Measurements from ENCODE around the gene ELMO1.

The ELMO1 gene

GRCh38 chr7:37255327-37255944 lies 193.2 kb downstream of the ELMO1 start:
- DNase-seq, result no peak

- no peak for DNase-seq
Measured at GRCh38 chr7:37251222-37251621, 197.4 kb downstream of the ELMO1 start.

- no peak for DNase-seq
Measured at GRCh38 chr7:37249240-37249639, 199.4 kb downstream of the ELMO1 start.

- DNase-seq, result no peak
Measured at GRCh38 chr7:37248396-37248861, 200.2 kb downstream of the ELMO1 start.

- no peak for DNase-seq
Measured at GRCh38 chr7:37247861-37248260, 200.8 kb downstream of the ELMO1 start.

- DNase-seq, result no peak
Measured at GRCh38 chr7:37245590-37245989, 203.1 kb downstream of the ELMO1 start.

GRCh38 chr7:37236906-37237305 lies 211.8 kb downstream of the ELMO1 start:
- DNase-seq, result no peak

- no peak for DNase-seq
Measured at GRCh38 chr7:37235813-37236212, 212.9 kb downstream of the ELMO1 start.

GRCh38 chr7:37234928-37235327 lies 213.7 kb downstream of the ELMO1 start:
- no peak for DNase-seq

GRCh38 chr7:37234334-37234733 lies 214.3 kb downstream of the ELMO1 start:
- DNase-seq, result no peak

- DNase-seq, result no peak
Measured at GRCh38 chr7:37231613-37232012, 217.1 kb downstream of the ELMO1 start.

- no peak for DNase-seq
Measured at GRCh38 chr7:37230221-37230620, 218.4 kb downstream of the ELMO1 start.

- DNase-seq, result no peak
Measured at GRCh38 chr7:37229381-37229780, 219.3 kb downstream of the ELMO1 start.

- DNase-seq, result no peak
Measured at GRCh38 chr7:37225285-37225969, 223.2 kb downstream of the ELMO1 start.

GRCh38 chr7:37224746-37225145 lies 223.9 kb downstream of the ELMO1 start:
- DNase-seq, result no peak

GRCh38 chr7:37220664-37221063 lies 228.0 kb downstream of the ELMO1 start:
- DNase-seq, result no peak

GRCh38 chr7:37218956-37219355 lies 229.7 kb downstream of the ELMO1 start:
- DNase-seq, result no peak

- DNase-seq, result no peak
Measured at GRCh38 chr7:37216923-37217322, 231.7 kb downstream of the ELMO1 start.

GRCh38 chr7:37216156-37216852 lies 232.4 kb downstream of the ELMO1 start:
- DNase-seq, result no peak

- no peak for DNase-seq
Measured at GRCh38 chr7:37215290-37215923, 233.3 kb downstream of the ELMO1 start.

- DNase-seq, result no peak
Measured at GRCh38 chr7:37212556-37212955, 236.1 kb downstream of the ELMO1 start.

GRCh38 chr7:37212051-37212450 lies 236.6 kb downstream of the ELMO1 start:
- DNase-seq, result no peak

- no peak for DNase-seq
Measured at GRCh38 chr7:37211097-37211880, 237.4 kb downstream of the ELMO1 start.

All from GDM1 (cell line).